Measurements from ENCODE around the gene FTCDNL1.

Gene FTCDNL1

GRCh38 chr2:199743415-199744120 lies 107.4 kb downstream of the FTCDNL1 start:
- in situ Hi-C loops (cut with HindIII; ENCODE audit: low sequenced_read_pairs): no loop called here

- in situ Hi-C loops (cut with HindIII; ENCODE audit: low sequenced_read_pairs): no loop called here
Observed at GRCh38 chr2:199742884-199743283, 108.1 kb downstream of the FTCDNL1 start.

- in situ Hi-C loops (cut with HindIII; ENCODE audit: low sequenced_read_pairs): no loop called here
Observed at GRCh38 chr2:199740111-199740428, 110.9 kb downstream of the FTCDNL1 start.

- in situ Hi-C loops (cut with HindIII; ENCODE audit: low sequenced_read_pairs): no loop called here
Observed at GRCh38 chr2:199739413-199740110, 111.4 kb downstream of the FTCDNL1 start.

GRCh38 chr2:199738727-199739412 lies 112.1 kb downstream of the FTCDNL1 start:
- in situ Hi-C loops (cut with HindIII; ENCODE audit: low sequenced_read_pairs): no loop called here

GRCh38 chr2:199734651-199735050 lies 116.3 kb downstream of the FTCDNL1 start:
- in situ Hi-C loops (cut with HindIII; ENCODE audit: low sequenced_read_pairs): no loop called here

GRCh38 chr2:199734011-199734410 lies 117.0 kb downstream of the FTCDNL1 start:
- in situ Hi-C loops (cut with HindIII; ENCODE audit: low sequenced_read_pairs): no loop called here

GRCh38 chr2:199727801-199728200 lies 123.2 kb downstream of the FTCDNL1 start:
- in situ Hi-C loops (cut with HindIII; ENCODE audit: low sequenced_read_pairs): no loop called here

GRCh38 chr2:199727306-199727705 lies 123.7 kb downstream of the FTCDNL1 start:
- in situ Hi-C loops (cut with HindIII; ENCODE audit: low sequenced_read_pairs): no loop called here

GRCh38 chr2:199718074-199718473 lies 132.9 kb downstream of the FTCDNL1 start:
- in situ Hi-C loops (cut with HindIII; ENCODE audit: low sequenced_read_pairs): no loop called here

- in situ Hi-C loops (cut with HindIII; ENCODE audit: low sequenced_read_pairs): no loop called here
Observed at GRCh38 chr2:199717587-199717907, 133.4 kb downstream of the FTCDNL1 start.

GRCh38 chr2:199716807-199717586 lies 134.0 kb downstream of the FTCDNL1 start:
- in situ Hi-C loops (cut with HindIII; ENCODE audit: low sequenced_read_pairs): no loop called here

GRCh38 chr2:199713746-199714145 lies 137.2 kb downstream of the FTCDNL1 start:
- in situ Hi-C loops (cut with HindIII; ENCODE audit: low sequenced_read_pairs): no loop called here

- in situ Hi-C loops (cut with HindIII; ENCODE audit: low sequenced_read_pairs): no loop called here
Observed at GRCh38 chr2:199710551-199710950, 140.4 kb downstream of the FTCDNL1 start.

Measured in DLD1 (cell line).